GM20431 (cell line): Measurements from ENCODE around the gene SLC8B1.

Source experiments
- in situ Hi-C: fragments of 300-500 bp; cut with MseI, MboI; formaldehyde crosslinking; loops from one replicate; pipeline ENCODE4 v1.15.0; 2020; ENCODE audit warnings: low sequenced_read_pairs; ENCODE audit not compliant: unreplicated experiment

Gene SLC8B1

DNA sequence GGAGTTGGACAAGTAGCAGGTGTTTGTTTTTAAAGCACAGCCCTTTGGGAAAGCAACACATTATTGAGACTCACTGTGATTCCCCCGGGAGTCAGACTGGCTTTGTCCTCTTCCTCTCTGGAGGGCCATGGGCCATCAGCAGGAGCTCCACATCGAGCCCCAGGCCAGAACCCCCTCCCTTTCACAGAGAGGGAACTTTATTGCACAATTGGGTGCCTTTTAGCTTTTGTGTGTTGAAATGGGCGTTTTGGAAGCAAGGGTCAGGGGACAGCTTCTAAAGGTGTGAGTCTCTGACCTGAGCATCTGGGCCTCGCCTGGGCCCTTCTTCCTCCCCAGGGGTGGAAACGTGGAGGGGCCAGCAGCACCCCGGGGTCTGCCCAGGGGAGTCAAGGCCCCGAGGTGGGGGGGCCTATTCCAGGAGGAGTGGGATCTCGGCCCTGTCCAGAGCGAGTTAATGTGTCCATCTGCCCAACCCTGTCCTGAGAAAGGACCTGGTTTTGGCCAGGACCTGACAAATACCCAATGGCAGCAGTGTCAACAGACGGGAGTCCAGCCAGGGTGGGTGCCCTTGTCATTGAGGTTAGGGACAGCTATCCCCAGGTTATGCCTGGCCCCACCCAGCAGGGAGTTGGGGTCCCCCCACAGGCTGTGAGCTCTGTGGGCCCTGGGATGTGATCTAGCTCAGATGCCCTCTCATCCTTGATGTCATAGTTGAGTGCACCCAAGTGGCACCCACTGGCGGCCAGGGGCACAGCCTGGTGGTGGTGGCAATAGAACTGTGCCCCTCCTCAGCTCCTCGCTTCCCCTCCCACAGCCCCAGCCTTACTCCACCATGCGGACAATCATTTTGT, 37.1 kb downstream of the SLC8B1 start:
- in situ Hi-C loops = no loop called here

- in situ Hi-C loops = no loop called here
Measured at GRCh38 chr12:113297214-113297587, 37.7 kb downstream of the SLC8B1 start.

GRCh38 chr12:113296557-113297213, 38.2 kb downstream of the SLC8B1 start:
- in situ Hi-C loops = no loop called here

- in situ Hi-C loops = no loop called here
Measured at GRCh38 chr12:113295886-113296556, 38.9 kb downstream of the SLC8B1 start.

DNA sequence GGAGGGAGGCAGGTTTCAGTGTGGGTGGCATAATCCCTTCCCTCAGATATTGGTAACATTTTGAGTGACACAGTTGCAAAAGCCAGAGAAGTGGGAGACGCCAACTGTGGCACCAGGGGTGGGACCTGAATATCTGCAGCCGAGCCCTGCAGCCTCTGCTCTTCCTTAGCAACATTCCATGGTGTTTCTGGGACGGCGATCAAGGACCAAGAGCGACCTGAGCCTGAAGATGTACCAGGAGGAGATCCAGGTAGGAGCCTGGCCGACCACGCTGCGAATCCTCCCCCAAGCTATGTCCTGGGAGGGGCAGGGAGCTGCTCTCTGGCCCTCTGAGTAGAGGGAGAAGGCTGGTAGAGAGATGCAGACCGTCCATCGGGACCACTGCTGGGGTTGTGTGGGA, 41.8 kb downstream of the SLC8B1 start:
- in situ Hi-C loops = no loop called here

GRCh38 chr12:113292547-113292946, 42.4 kb downstream of the SLC8B1 start:
- in situ Hi-C loops = no loop called here

- in situ Hi-C loops = no loop called here
Measured at GRCh38 chr12:113292091-113292490, 42.8 kb downstream of the SLC8B1 start.

GRCh38 chr12:113291586-113291985, 43.3 kb downstream of the SLC8B1 start:
- in situ Hi-C loops = no loop called here

DNA sequence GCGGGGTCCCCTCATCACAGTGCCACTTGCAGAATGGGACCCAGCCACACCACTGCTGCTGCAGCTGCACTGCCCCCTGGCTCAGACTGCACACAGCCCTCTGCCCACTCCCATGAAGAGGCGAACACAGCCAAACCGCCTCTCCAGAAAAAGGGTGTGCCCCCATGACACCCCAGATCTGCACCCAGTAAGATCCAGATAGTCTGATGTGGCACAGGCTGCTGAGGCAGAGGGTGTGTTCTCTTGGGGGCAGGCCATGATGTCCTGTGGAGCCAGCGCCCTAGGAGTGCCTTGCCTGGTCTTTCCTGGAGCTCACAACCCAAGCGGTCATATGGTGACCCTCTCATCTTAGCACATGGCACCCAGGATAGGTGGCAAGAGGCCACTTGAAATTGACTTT, 44.4 kb downstream of the SLC8B1 start:
- in situ Hi-C loops = no loop called here

- in situ Hi-C loops = no loop called here
Measured at GRCh38 chr12:113289361-113289760, 45.5 kb downstream of the SLC8B1 start.

DNA sequence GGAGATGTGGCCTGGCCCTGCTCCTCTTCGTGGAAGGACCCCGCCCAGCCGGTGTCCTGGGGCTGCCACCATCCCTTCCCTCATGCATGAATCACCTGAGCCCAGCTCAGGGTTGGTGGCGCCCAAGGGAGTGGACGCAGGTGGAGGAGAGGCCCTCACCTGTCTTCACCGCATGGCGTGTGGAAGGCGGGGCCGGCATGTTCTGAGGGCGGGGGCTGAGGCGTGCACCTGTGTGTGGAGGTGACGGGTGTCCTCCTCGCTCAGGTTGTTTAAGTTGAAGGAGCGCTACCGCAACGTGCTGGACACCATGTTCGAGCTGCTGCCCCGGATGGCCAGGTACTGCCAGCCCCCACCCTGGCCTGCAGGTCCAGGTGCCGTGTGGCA, 47.0 kb downstream of the SLC8B1 start:
- in situ Hi-C loops = no loop called here

DNA sequence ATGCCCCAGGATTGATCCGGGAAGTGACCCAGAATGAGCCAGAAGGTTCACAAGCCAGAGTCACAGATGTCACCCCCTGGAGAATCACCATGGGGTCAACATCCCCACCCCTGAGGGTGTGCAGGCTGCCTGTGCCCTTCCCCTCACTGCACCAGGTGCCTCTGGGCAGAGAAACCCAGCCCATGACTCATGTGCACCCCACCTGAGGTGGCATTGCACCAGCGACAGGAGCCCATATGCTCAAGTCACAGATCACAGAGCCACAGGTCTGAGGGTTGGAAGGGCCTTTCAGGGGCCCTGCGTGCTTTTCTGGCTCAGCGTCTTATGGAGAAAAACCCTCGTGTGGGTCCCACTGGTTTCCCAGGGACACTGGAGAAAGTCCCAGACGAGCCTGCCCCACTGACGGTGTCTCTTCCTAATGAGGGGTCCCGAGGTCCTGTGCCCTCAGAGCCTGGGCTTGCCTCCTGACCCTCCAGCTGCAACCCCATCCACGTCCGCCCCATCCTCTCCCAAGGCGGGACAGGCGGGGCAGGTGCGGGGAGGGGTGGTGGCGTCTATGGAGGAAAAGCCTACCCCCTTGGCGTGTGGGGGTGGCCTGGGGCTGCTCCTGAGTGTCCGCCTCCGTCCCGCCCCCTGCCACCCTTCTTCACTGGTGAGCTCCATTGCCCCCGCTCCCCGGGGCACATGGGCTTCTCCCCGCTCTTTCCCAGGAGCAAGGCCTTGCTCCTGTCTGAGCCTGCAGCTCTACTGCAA, 47.6 kb downstream of the SLC8B1 start:
- in situ Hi-C loops = no loop called here

- in situ Hi-C loops = no loop called here
Measured at GRCh38 chr12:113286712-113287111, 48.2 kb downstream of the SLC8B1 start.

DNA sequence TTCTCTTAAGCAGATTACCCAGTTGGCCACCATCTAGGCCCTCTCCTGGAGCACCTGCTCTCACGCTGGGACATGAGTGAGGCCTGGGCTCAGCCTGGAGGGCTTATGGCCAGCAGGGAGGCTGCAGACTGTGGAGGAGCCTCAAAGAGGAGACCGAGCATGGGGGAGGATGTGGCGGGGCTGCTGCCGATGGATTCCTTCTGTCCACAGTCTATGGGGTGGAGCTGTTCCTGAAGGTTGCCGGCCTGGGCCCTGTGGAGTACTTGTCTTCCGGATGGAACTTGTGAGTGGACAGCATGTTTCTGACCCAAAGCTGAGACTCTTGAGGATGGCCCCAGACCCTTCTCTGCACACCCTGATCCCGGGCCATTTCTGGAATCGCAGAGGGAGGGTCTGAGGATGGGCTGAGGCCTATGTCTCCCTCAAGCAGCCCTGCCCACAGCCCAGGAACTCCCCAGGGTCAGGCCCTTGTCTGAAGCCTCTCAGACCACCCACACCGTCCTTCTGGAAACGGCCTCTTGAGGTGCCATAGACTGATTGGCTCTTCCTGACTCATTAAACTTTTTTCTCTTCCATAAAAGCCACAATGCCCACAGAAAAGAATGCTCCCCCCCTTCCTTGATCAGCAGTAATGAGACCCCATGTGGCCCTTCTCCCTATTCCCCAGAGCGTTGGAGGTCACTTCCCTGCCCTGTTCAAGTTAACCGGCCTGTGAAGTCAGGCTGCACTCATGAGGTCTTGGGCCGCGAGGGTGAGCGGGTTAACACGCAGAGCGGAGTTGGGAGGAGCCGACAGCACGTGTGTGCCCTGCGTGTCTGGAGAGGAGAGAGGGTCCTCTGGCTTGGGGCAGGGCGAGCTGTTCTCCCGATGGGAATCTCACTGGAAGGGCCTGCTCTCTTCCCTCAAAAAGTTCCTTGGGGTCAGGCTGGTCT, 49.0 kb downstream of the SLC8B1 start:
- in situ Hi-C loops = no loop called here

DNA sequence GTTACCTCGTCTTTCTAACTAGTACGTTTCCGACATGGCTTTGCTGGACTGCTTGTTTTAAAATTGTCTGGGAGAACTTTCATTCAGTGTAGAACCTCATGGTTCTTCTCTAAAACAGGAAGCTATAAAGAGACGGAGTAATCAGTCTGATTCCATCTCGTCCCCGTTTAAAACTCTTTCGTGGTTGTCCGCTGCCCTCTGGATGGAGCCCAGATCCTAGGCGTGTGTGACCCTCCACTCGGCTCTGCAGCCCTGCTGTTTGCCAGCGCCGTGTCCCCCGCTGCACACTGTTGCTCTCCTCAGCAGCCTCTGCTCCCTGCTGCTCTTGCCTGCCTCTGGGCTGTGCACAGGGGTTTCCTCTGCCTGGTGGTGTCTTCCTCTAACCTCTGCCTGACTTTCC, 50.2 kb downstream of the SLC8B1 start:
- in situ Hi-C loops = no loop called here

- in situ Hi-C loops = no loop called here
Measured at GRCh38 chr12:113278633-113279032, 56.3 kb downstream of the SLC8B1 start.

DNA sequence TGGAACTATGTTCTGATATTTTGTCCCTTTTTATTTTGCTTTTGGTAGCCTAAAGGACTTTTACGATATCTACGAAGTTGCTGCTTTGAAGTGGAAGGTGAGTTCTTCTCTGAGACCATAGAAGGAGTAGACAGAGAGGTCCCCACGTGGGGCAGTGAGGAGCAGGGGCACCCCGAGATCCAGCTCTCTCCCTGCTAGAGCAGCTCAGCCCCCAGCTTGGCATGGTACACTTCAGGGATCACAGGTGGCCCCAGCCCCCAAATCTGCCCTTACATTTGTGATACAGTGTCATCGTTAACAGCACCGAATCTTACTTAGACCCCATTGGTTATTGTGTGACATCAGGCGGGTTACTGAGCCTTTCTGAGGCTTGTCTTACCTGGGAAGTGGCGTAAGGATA, 56.8 kb downstream of the SLC8B1 start:
- in situ Hi-C loops = no loop called here

DNA sequence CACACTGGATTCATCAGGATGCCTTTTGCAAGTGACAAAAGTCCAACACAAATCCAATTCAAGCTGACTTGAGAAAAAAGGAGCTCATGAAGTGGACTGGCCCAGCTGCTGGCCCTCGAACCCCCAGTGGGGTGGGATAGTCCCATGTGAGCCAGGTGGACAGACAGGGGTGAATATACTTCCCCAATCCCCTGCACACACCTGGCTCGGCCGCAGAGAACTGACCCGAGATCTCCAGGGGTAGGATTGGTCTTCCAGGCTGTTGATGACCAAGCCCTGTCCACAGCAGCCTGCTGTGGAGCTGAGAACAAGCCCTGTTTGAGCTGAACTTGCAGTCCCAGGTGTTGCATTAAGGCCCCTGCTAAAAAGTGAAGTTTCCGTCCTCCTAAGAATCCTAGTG, 57.4 kb downstream of the SLC8B1 start:
- in situ Hi-C loops = no loop called here

DNA sequence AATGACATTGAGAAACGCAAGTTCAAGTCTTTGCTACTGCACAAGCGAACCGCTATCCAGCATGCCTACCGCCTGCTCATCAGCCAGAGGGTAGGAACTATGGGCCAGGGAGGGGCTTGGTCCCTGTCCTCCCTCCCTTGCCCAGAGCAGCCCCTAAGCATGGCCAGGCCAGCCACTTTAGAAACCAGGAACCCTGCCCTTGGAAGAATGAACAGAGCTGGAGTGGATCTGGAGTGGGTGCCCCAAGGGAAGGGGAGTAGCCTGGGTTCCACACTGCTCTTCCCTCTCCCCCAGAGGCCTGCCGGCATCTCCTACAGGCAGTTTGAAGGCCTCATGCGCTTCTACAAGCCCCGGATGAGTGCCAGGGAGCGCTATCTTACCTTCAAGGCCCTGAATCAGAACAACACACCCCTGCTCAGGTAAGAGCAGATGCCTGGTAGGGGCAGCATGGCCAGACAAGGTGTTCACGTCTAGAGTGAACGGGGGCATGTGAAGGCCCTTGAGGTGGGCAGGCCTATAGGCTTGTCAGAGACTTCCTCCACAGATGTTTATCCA, 57.9 kb downstream of the SLC8B1 start:
- in situ Hi-C loops = no loop called here
